Liver (tissue), 9 donors: Measurements from ENCODE around the gene APP. TPM values are rescaled to one million over a fixed set of nuclear protein-coding genes. Genes with fewer than 3 reads are reported as not detected.
"Not testable (repeated sequence)": the region's sequence is repeated elsewhere in the genome, so short reads cannot be mapped to it uniquely, and the experiment has no call there.

ENCODE experiments used
- DNase-seq: peaks from one replicate; pipeline ENCODE4 v3.0.0-alpha.2; 2017; ENCODE audit warnings: low spot score
- H3K27ac ChIP-seq, 2 donors: one replicate each; pipeline ENCODE4 v1.7.0; 2013; ENCODE audit warnings: inconsistent platforms in 2 of 2, low read length in 2 of 2, control low read depth in 1 of 2, low read depth in 1 of 2, mild to moderate bottlenecking in 1 of 2
- H3K27me3 ChIP-seq, 4 donors: one replicate each; pipeline versions ENCODE4 v1.6.1 to v1.7.0; 2013; ENCODE audit warnings: low read length in 3 of 4, inconsistent platforms in 1 of 4, mild to moderate bottlenecking in 1 of 4, moderate library complexity in 1 of 4; ENCODE audit not compliant: control insufficient read depth in 4 of 4, insufficient read depth in 4 of 4
- H3K36me3 ChIP-seq, 4 donors: one replicate each; pipeline versions ENCODE4 v1.6.1 to v1.7.0; 2013; ENCODE audit warnings: low read length in 3 of 4, mild to moderate bottlenecking in 3 of 4, low read depth in 1 of 4, moderate library complexity in 1 of 4; ENCODE audit not compliant: control insufficient read depth in 4 of 4, insufficient read depth in 3 of 4
- H3K4me1 ChIP-seq, 4 donors: one replicate each; pipeline versions ENCODE4 v1.6.1 to v1.7.0; 2013; ENCODE audit warnings: low read length in 3 of 4, mild to moderate bottlenecking in 3 of 4, moderate library complexity in 1 of 4; ENCODE audit not compliant: control insufficient read depth in 4 of 4, insufficient read depth in 4 of 4
- H3K4me3 ChIP-seq, 3 donors: one replicate each; pipeline versions ENCODE4 v1.6.1 to v1.7.0; 2013; ENCODE audit warnings: low read length in 3 of 3, control low read depth in 1 of 3, low read depth in 1 of 3, mild to moderate bottlenecking in 1 of 3
- H3K9ac ChIP-seq, 2 donors: one replicate each; pipeline ENCODE4 v1.7.0; 2013; ENCODE audit warnings: low read length in 2 of 2, mild to moderate bottlenecking in 2 of 2, moderate library complexity in 2 of 2, control low read depth in 1 of 2, low read depth in 1 of 2
- H3K9me3 ChIP-seq, 4 donors: one replicate each; pipeline versions ENCODE4 v1.6.1 to v1.7.0; 2013; ENCODE audit warnings: low read length in 3 of 4; ENCODE audit not compliant: control insufficient read depth in 4 of 4
- EGR1 ChIP-seq, 2 donors: IDR thresholded peaks; 2 replicates each; pipeline ENCODE4 v1.6.1; 2016 to 2018; ENCODE audit warnings: antibody characterized with exemption in 2 of 2, low read depth in 2 of 2
- FOXA2 ChIP-seq: IDR thresholded peaks from 2 replicates; pipeline ENCODE4 v1.6.1; 2016; ENCODE audit warnings: antibody characterized with exemption
- GABPA ChIP-seq, 2 donors: IDR thresholded peaks in 1 of 2; conservative IDR thresholded peaks in 1 of 2; 2 replicates each; pipeline ENCODE4 v1.6.1; 2016; ENCODE audit warnings: antibody characterized with exemption in 2 of 2, mild to moderate bottlenecking in 1 of 2, moderate library complexity in 1 of 2
- HNF4A ChIP-seq, 2 donors: conservative IDR thresholded peaks; 2 replicates each; pipeline ENCODE4 v1.6.1; 2016; ENCODE audit warnings: antibody characterized with exemption in 2 of 2, mild to moderate bottlenecking in 2 of 2
- HNF4G ChIP-seq: IDR thresholded peaks from 2 replicates; pipeline ENCODE4 v1.6.1; 2016; ENCODE audit warnings: antibody characterized with exemption
- JUND ChIP-seq, 2 donors: IDR thresholded peaks; 2 replicates each; pipeline ENCODE4 v1.6.1; 2016; ENCODE audit warnings: antibody characterized with exemption in 2 of 2
- MAX ChIP-seq: IDR thresholded peaks from 2 replicates; pipeline ENCODE4 v1.6.1; 2016; ENCODE audit warnings: antibody characterized with exemption
- NR2F2 ChIP-seq: IDR thresholded peaks from 2 replicates; pipeline ENCODE4 v1.6.1; 2016; ENCODE audit warnings: antibody characterized with exemption
- REST ChIP-seq: IDR thresholded peaks from 2 replicates; pipeline ENCODE4 v1.6.1; 2016; ENCODE audit warnings: antibody characterized with exemption, mild to moderate bottlenecking
- TAF1 ChIP-seq: conservative IDR thresholded peaks from 2 replicates; pipeline ENCODE4 v1.6.1; 2016; ENCODE audit warnings: antibody characterized with exemption, mild to moderate bottlenecking
- YY1 ChIP-seq: IDR thresholded peaks from 2 replicates; pipeline ENCODE4 v1.6.1; 2016; ENCODE audit warnings: antibody characterized with exemption, mild to moderate bottlenecking
- WGBS: extraction: QIAGEN DNeasy Blood & Tissue Kit; methylation state at CpG from one replicate; pipeline ENCODE4 v1.1.7; 2013; 5-methylcytosine and 5-hydroxymethylcytosine counted together
- polyA plus RNA-seq, 2 donors: library from polyadenylated mRNA; stranded (reverse) in 1 of 2; unstranded in 1 of 2; fragments of 200-250 nt in 1 of 2; fragments of >200 nt in 1 of 2; fragmentation: Nextera tagmentation in 1 of 2; extraction: Ambion mirVana in 1 of 2; gene quantifications; one replicate each; pipeline versions ENCODE4 v1.2.1 to v1.2.3, GENCODE V29; 2013 to 2015
- total RNA-seq, 2 donors: library from RNA; depleted of rRNA; stranded (reverse); fragments of >200 nt; gene quantifications; one replicate each; pipeline ENCODE4 v1.2.3, GENCODE V29; 2014
- TF ChIP-seq, protein P1 (sequence below): IDR thresholded peaks from 2 replicates; pipeline ENCODE4 v1.6.1; 2016; ENCODE audit warnings: antibody characterized with exemption
- donor health status: healthy.
- donor health status: healthy.
- donor health status: healthy.
- donor health status: healthy.
- donor health status: healthy.

The APP gene
- total and polyA plus RNA-seq, 4 donors: 24.9 to 201 (median 111) TPM

- no peak overlapping the region for H3K9ac ChIP-seq
- H3K27me3 ChIP-seq: no peaks in the 10 kb centered on the region
- H3K27ac ChIP-seq: no peak overlapping the region
- no peak overlapping the region for H3K4me3 ChIP-seq
- H3K9me3 ChIP-seq: no peaks in the 10 kb centered on the region
- 50% methylated on average over 1 of the region's 1 CpG for WGBS
- H3K4me1 ChIP-seq: peaks cover 0 to 5% (median under 1%) of the 10 kb centered on the region in 4 donors
- DNase-seq: no peak
- peak; percentile 13 for TF ChIP-seq YY1
- TF ChIP-seq JUND (IDR thresholded peaks at IDR 0.05): no peak
- TF ChIP-seq FOXA2: no peak
- no peak for TF ChIP-seq TAF1
- TF ChIP-seq, protein P1, sequence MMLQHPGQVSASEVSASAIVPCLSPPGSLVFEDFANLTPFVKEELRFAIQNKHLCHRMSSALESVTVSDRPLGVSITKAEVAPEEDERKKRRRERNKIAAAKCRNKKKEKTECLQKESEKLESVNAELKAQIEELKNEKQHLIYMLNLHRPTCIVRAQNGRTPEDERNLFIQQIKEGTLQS: no peak
- TF ChIP-seq HNF4G: no peak
- TF ChIP-seq HNF4A (conservative IDR thresholded peaks at IDR 0.05): peak; percentile 10 to 26
- peaks cover 0 to 14% (median 2%) of the 10 kb centered on the region in 4 donors for H3K36me3 ChIP-seq
Measured at GRCh38 chr21:26085882-26086281, 84.7 kb downstream of the APP start.

DNA sequence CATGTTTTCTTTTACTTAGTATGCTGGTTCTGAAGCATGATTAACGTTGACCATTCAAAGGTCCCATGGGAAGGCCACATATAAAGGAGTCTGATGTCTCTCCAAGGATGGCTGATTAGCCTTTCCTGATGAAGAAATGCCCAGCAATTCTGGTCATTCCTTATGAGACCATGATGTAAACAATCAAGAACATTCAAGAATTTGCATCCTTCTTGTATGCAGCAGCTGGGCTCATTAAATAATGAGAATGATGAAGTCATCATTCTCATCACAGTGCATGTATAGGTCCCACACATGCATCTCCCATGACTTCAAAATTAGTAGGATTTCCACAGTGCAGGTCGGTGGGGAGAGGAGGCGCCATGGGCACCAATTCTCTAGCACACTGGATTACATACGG, 85.4 kb downstream of the APP start:
- Histone ChIP-seq H3K27ac (no peak overlapping the region), H3K9ac (no peak overlapping the region), H3K36me3 (peaks cover 0 to 14% (median 2%) of the 10 kb centered on the region in 4 donors), H3K27me3 (no peaks in the 10 kb centered on the region), H3K4me3 (no peak overlapping the region), H3K4me1 (peaks cover 0 to 5% (median under 1%) of the 10 kb centered on the region in 4 donors), H3K9me3 (no peaks in the 10 kb centered on the region)
- WGBS: 94% methylated on average over 4 of the region's 4 CpGs
- DNase-seq: no peak
- no peak for TF ChIP-seq NR2F2
- TF ChIP-seq EGR1 (IDR thresholded peaks at IDR 0.05; ENCODE audit: low read depth in 2 of 2): no peak
- no peak for TF ChIP-seq GABPA (IDR thresholded peaks at IDR 0.05 in 1 of 2, conservative IDR thresholded peaks at IDR 0.05 in 1 of 2)
- TF ChIP-seq REST: no peak
- TF ChIP-seq MAX: no peak

DNA sequence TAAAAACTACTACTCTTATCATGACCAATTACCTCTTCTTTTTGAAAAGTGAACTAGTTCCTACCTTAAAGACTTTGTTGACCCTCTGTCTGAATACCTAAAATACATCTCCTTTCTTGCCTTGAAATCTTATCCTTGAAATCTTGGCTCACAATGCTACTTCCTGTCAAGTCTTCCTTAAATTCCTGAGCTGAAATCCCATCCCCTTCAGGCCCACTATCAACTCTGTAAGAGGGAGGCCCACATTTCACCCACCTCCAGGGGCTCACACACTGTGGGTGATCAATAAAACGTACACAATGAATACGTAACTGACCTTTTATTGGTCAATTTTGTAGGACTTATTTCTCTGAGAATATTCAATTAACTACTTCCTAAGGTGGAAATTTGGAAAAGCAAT, 88.0 kb downstream of the APP start:
- no peak overlapping the region for H3K4me3 ChIP-seq
- DNase-seq: no peak
- no peak overlapping the region for H3K9ac ChIP-seq
- WGBS: 87% methylated on average over 2 of the region's 2 CpGs
- no peaks in the 10 kb centered on the region for H3K27me3 ChIP-seq
- peaks cover 0 to 5% (median 0%) of the 10 kb centered on the region in 4 donors for H3K4me1 ChIP-seq
- no peaks in the 10 kb centered on the region for H3K36me3 ChIP-seq
- H3K9me3 ChIP-seq: no peaks in the 10 kb centered on the region
- no peak for TF ChIP-seq REST
- H3K27ac ChIP-seq: no peak overlapping the region

GRCh38 chr21:26081175-26081760, 89.3 kb downstream of the APP start:
- H3K9ac ChIP-seq, DNase-seq, H3K4me1 ChIP-seq, H3K9me3 ChIP-seq, H3K27ac ChIP-seq, H3K36me3 ChIP-seq, H3K27me3 ChIP-seq, H3K4me3 ChIP-seq: not testable (repeated sequence)
- 92% methylated on average over 7 of the region's 7 CpGs for WGBS
